NCI-H345 treated with DMSO at 0.1 percent for 48 hours (cell line): Measurements from ENCODE around the gene ERP29.
"Not testable (repeated sequence)": the region's sequence is repeated elsewhere in the genome, so short reads cannot be mapped to it uniquely, and the experiment has no call there.

ENCODE experiments used
- DNase-seq: peaks from one replicate; lab custom pipeline; 2025; ENCODE audit not compliant: unreplicated experiment; lab: John Stamatoyannopoulos, UW

Gene ERP29

GRCh38 chr12:112012775-112013600 lies at the start of gene ERP29, which contains the start of gene TMEM116:
Gene ERP29 (plus strand): TSS chr12:112013426. CDS start chr12:112013466, 40 bp downstream.
Gene TMEM116 (minus strand): TSS chr12:112013165. CDS start chr12:112005270, 7,895 bp downstream.
- DNase-seq: peak; percentile 95

GRCh38 chr12:111964935-111965334 lies 48.3 kb upstream of the ERP29 start:
- peak; percentile 29 for DNase-seq

GRCh38 chr12:111971800-111972199 lies 41.4 kb upstream of the ERP29 start:
- DNase-seq: no peak

GRCh38 chr12:111975161-111975931 lies 37.9 kb upstream of the ERP29 start:
- DNase-seq: no peak

- DNase-seq: no peak
Observed at GRCh38 chr12:111976291-111976690, 36.9 kb upstream of the ERP29 start.

- DNase-seq: no peak
Observed at GRCh38 chr12:111976860-111977259, 36.4 kb upstream of the ERP29 start.

- DNase-seq: no peak
Observed at GRCh38 chr12:111978545-111978944, 34.7 kb upstream of the ERP29 start.

- no peak for DNase-seq
Observed at GRCh38 chr12:111980598-111980997, 32.6 kb upstream of the ERP29 start.

GRCh38 chr12:111981987-111982386 lies 31.2 kb upstream of the ERP29 start:
- DNase-seq: no peak

GRCh38 chr12:111984820-111985219 lies 28.4 kb upstream of the ERP29 start:
- DNase-seq: no peak

- DNase-seq: no peak
Observed at GRCh38 chr12:111991535-111991934, 21.7 kb upstream of the ERP29 start.

- DNase-seq: no peak
Observed at GRCh38 chr12:111991946-111992345, 21.3 kb upstream of the ERP29 start.

- no peak for DNase-seq
Observed at GRCh38 chr12:111992464-111992863, 20.8 kb upstream of the ERP29 start.

- DNase-seq: no peak
Observed at GRCh38 chr12:111993292-111994150, 19.7 kb upstream of the ERP29 start.

GRCh38 chr12:111994211-111995111 lies 18.8 kb upstream of the ERP29 start:
- DNase-seq: not testable (repeated sequence)

GRCh38 chr12:111995782-111996480 lies 17.3 kb upstream of the ERP29 start:
- DNase-seq: no peak

GRCh38 chr12:111997300-111997699 lies 15.9 kb upstream of the ERP29 start:
- no peak for DNase-seq

- DNase-seq: no peak
Observed at GRCh38 chr12:111998015-111998414, 15.2 kb upstream of the ERP29 start.

- DNase-seq: not testable (repeated sequence)
Observed at GRCh38 chr12:111999129-111999528, 14.1 kb upstream of the ERP29 start.
